IPS-15b (cell line): ENCODE data around the gene CD40.
A peak's percentile ranks its signal among the peaks of the same experiment; 100 is the strongest.

Source experiments
- H3K27me3 ChIP-seq: one replicate; pipeline ENCODE4 v1.6.1; 2013; ENCODE audit warnings: low read length; ENCODE audit not compliant: control insufficient read depth, insufficient read depth
- H3K36me3 ChIP-seq: one replicate; pipeline ENCODE4 v1.6.1; 2013; ENCODE audit warnings: low read length; ENCODE audit not compliant: control insufficient read depth, insufficient read depth
- H3K4me1 ChIP-seq: one replicate; pipeline ENCODE4 v1.6.1; 2013; ENCODE audit warnings: mild to moderate bottlenecking, low read length; ENCODE audit not compliant: control insufficient read depth, insufficient read depth
- H3K4me3 ChIP-seq: one replicate; pipeline ENCODE4 v1.5.1; 2013; ENCODE audit warnings: low read depth, low read length
- H3K9ac ChIP-seq: one replicate; pipeline ENCODE4 v1.6.1; 2013; ENCODE audit warnings: low read depth, mild to moderate bottlenecking, low read length
- H3K9me3 ChIP-seq: one replicate; pipeline ENCODE4 v1.6.1; 2013; ENCODE audit warnings: mild to moderate bottlenecking, low read length; ENCODE audit not compliant: control insufficient read depth, insufficient read depth

Gene CD40

DNA sequence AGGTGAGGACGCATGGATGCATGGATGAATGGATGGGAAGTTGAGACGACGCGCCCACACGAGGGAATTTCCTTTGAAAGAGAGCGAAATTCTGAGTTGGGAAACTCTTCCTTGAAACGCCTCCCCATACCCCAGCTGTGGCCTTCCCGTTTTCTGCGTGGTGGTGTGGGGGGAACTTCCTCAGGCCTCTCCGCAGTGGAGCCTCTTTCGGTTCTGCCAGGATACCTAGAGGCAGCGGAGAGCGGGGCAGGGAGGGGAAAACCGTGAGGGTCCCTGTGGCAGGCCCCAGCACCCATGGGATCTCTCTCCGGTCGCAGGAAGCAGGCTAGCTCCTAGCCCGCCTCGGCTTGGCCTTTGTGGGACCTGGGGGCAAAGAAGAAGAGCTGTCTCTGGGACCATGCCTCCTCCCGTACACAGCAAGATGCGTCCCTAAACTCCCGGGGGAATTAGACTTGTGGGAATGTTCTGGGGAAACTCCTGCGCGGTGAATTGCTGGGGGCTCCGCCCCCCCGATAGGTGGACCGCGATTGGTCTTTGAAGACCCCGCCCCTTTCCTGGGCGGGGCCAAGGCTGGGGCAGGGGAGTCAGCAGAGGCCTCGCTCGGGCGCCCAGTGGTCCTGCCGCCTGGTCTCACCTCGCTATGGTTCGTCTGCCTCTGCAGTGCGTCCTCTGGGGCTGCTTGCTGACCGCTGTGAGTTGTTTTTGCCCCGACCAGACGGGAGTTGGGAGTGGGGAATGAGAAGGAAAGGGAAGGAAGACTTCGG is at the start of gene CD40:
Gene CD40, plus strand, starts transcription at position 611 of the 764 bp plus-strand sequence. Its CDS starts 30 bp downstream, at position 641.
- no peaks in the 10 kb centered on the region for H3K4me1 ChIP-seq
- H3K36me3 ChIP-seq = no peaks in the 10 kb centered on the region
- peak within 1 kb of the TSS; percentile 87 for H3K4me3 ChIP-seq
- peaks cover 58% of the 10 kb centered on the region for H3K27me3 ChIP-seq
- no peak within 1 kb of the TSS for H3K9ac ChIP-seq
- H3K9me3 ChIP-seq = no peaks in the 10 kb centered on the region

GRCh38 chr20:46070215-46070900 is 47.8 kb upstream of the CD40 start:
- Histone ChIP-seq H3K9me3 (no peaks in the 10 kb centered on the region), H3K9ac (no peak overlapping the region), H3K27me3 (no peaks in the 10 kb centered on the region), H3K4me3 (no peak overlapping the region), H3K36me3 (peaks cover 7% of the 10 kb centered on the region), H3K4me1 (peaks cover 22% of the 10 kb centered on the region)

DNA sequence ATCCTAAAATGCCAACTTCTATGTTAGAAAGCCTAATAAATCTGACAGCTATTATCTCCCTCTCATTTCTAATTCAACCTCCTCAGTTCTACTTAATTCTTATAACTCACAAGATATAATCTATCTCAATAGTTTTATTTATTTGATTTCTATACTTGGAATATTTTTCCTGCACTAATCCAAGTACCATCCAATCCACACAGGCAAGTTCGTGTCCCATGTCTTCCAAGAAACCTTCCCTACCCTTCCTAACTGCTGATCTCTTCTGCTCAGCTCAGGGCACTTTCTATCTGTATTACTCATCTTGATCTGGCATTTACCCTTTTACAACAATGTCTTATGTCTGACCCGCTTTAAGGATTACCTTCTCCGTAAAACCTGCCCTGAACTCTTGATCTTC is 46.5 kb upstream of the CD40 start:
- Histone ChIP-seq H3K36me3 (no peaks in the 10 kb centered on the region), H3K9ac (no peak overlapping the region), H3K4me3 (no peak overlapping the region), H3K9me3 (no peaks in the 10 kb centered on the region), H3K27me3 (no peaks in the 10 kb centered on the region), H3K4me1 (peaks cover 24% of the 10 kb centered on the region)

DNA sequence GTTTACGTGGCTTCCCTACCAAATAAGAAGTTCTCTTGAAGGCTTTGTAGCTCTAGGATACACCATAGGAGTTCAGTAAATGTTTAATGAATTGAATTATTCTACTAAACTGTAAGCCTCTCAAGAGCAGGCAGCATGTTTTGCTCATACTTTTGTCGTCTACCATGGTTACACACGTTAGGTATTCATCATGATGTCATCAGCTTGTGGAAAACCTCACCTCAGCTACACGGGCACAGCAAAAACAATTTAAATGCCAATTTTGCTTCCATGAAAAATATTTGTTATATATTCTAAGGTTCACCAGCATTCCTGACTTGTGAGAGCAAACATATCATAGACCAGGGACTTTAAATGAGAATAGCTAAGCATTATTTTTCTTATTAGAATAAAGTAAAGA is 45.1 kb upstream of the CD40 start:
- Histone ChIP-seq H3K36me3 (no peaks in the 10 kb centered on the region), H3K4me1 (peaks cover 28% of the 10 kb centered on the region), H3K9ac (no peak overlapping the region), H3K9me3 (no peaks in the 10 kb centered on the region), H3K27me3 (no peaks in the 10 kb centered on the region), H3K4me3 (no peak overlapping the region)

- no peaks in the 10 kb centered on the region for H3K9me3 ChIP-seq
- H3K4me1 ChIP-seq = peaks cover 28% of the 10 kb centered on the region
- no peaks in the 10 kb centered on the region for H3K36me3 ChIP-seq
- no peaks in the 10 kb centered on the region for H3K27me3 ChIP-seq
- no peak overlapping the region for H3K4me3 ChIP-seq
- no peak overlapping the region for H3K9ac ChIP-seq
Observed at GRCh38 chr20:46073443-46073842, 44.7 kb upstream of the CD40 start.

DNA sequence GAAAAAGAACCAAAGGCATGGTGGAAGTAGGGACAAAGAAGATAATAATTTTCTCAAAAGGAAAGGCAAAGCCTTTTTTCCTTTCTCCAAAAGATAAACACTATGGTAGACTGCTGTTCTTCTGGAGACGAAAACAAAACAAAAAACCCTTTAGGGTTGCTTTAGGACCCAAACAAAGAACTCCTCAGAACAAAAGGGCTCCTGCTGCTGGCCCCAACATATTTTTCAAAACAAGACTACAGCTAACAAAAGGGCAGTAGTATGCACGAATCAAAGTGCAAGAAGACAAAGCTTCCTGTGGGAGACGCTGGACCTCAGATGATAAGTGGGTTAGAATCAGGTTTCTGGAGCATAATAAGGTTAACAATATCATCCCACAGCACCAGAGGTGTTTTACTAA is 44.1 kb upstream of the CD40 start:
- no peak overlapping the region for H3K4me3 ChIP-seq
- no peak overlapping the region for H3K9ac ChIP-seq
- no peaks in the 10 kb centered on the region for H3K27me3 ChIP-seq
- H3K36me3 ChIP-seq = no peaks in the 10 kb centered on the region
- H3K9me3 ChIP-seq = no peaks in the 10 kb centered on the region
- peaks cover 28% of the 10 kb centered on the region for H3K4me1 ChIP-seq

DNA sequence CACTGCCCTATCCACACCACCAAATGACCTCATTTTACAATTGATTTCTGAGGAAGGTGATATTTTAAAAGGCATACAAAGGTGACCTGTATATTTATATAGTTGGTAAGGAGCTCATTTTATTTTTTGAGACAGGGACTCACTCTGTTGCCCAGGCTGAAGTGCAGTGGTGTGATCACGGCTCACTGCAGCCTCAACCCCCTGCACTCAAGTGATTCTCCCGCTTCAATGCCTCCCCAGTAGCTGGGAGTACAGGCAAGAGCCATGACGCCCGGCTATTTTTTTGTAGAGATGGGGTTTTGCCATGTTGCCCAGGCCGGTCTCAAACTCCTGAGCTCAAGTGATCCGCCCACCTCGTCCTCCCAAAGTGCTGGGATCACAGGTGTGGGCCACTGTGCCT is 41.3 kb upstream of the CD40 start:
- peaks cover 22% of the 10 kb centered on the region for H3K4me1 ChIP-seq
- no peaks in the 10 kb centered on the region for H3K27me3 ChIP-seq
- no peak overlapping the region for H3K4me3 ChIP-seq
- H3K9me3 ChIP-seq = no peaks in the 10 kb centered on the region
- no peaks in the 10 kb centered on the region for H3K36me3 ChIP-seq
- peak overlapping the region; percentile 8 for H3K9ac ChIP-seq

- Histone ChIP-seq H3K4me3 (no peak overlapping the region), H3K36me3 (no peaks in the 10 kb centered on the region), H3K27me3 (no peaks in the 10 kb centered on the region), H3K9me3 (no peaks in the 10 kb centered on the region), H3K9ac (no peak overlapping the region), H3K4me1 (peaks cover 22% of the 10 kb centered on the region)
Observed at GRCh38 chr20:46077642-46078305, 40.3 kb upstream of the CD40 start.

DNA sequence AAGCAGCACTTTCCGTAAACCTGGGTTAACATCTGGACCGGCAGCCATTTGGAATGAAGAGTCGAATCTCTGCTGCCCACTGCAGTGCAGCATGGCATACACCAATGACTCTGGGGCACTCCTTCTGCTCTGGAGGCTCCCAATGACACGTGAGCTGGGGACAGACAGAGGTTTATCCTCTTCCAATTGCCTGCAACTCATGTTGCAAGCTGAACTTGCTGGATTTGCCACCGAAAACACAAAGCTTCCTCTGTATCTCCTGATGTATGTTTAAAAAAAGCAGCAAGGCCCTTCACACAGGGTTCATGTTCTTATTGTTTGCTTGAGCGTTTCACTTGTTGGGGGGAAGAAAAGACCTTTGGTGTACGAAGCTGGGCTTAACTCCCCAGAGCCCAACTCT is 39.2 kb upstream of the CD40 start:
- Histone ChIP-seq H3K9me3 (no peaks in the 10 kb centered on the region), H3K27me3 (no peaks in the 10 kb centered on the region), H3K4me3 (no peak overlapping the region), H3K4me1 (peaks cover 15% of the 10 kb centered on the region), H3K36me3 (no peaks in the 10 kb centered on the region), H3K9ac (peak overlapping the region; percentile 10)

- peaks cover 7% of the 10 kb centered on the region for H3K4me1 ChIP-seq
- H3K9me3 ChIP-seq = no peaks in the 10 kb centered on the region
- no peaks in the 10 kb centered on the region for H3K36me3 ChIP-seq
- H3K9ac ChIP-seq = no peak overlapping the region
- H3K27me3 ChIP-seq = no peaks in the 10 kb centered on the region
- no peak overlapping the region for H3K4me3 ChIP-seq
Observed at GRCh38 chr20:46081074-46081473, 37.0 kb upstream of the CD40 start.

DNA sequence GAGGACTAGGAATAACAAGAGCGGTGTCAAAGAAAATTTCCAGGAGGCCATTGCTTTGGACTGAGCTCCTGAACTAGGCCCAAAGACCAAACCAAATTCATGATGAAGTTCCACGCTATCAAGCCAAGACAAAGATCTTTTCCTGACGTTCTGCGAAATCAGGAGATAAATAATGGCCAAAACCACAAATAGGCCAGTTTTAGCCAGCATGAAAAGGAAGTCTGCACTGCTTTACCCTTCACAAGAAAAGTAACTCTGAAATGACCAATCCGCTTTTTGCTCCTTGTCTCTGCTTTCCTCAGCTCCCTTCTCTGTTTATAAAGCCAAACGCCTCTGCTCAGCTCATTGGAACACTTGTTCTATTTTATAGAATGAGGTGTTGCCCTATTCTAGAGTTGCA is 35.0 kb upstream of the CD40 start:
- Histone ChIP-seq H3K4me1 (no peaks in the 10 kb centered on the region), H3K27me3 (no peaks in the 10 kb centered on the region), H3K9ac (no peak overlapping the region), H3K9me3 (no peaks in the 10 kb centered on the region), H3K4me3 (no peak overlapping the region), H3K36me3 (no peaks in the 10 kb centered on the region)
